Testis (tissue), 3 donors: ENCODE measurements around the gene EFNA2. TPM values are rescaled to one million over a fixed set of nuclear protein-coding genes. Genes with fewer than 3 reads are reported as not detected.

Experiments
- DNase-seq: peaks from one replicate; pipeline ENCODE4 v3.0.0-alpha.2; 2019
- H3K27ac ChIP-seq, 2 donors: fragments of 200-600 bp; sonication (generic); one replicate each; pipeline ENCODE4 v1.5.1; 2019
- H3K27me3 ChIP-seq: fragments of 200-600 bp; sonication (generic); one replicate; pipeline ENCODE4 v1.5.1; 2019
- H3K36me3 ChIP-seq: fragments of 200-600 bp; sonication (generic); one replicate; pipeline ENCODE4 v1.5.1; 2017; ENCODE audit warnings: low read depth; ENCODE audit errors: missing control alignments
- H3K4me1 ChIP-seq: fragments of 200-600 bp; sonication (generic); one replicate; pipeline ENCODE4 v1.5.1; 2019
- H3K4me3 ChIP-seq, 2 donors: fragments of 200-600 bp; sonication (generic); one replicate each; pipeline ENCODE4 v1.5.1; 2017 to 2019
- H3K9me3 ChIP-seq: fragments of 200-600 bp; sonication (generic); one replicate; pipeline ENCODE4 v1.5.1; 2017
- POLR2A ChIP-seq: fragments of 450-650 bp; IDR thresholded peaks from one replicate; pipeline ENCODE4 v1.6.1; 2017; ENCODE audit warnings: antibody characterized with exemption, mild to moderate bottlenecking, moderate library complexity
- WGBS, 2 donors: methylation state at CpG; one replicate each; pipeline ENCODE4 v1.1.5; 2018; 5-methylcytosine and 5-hydroxymethylcytosine counted together
- intact Hi-C: fragments of 100-400 bp; cut with DNase I; formaldehyde crosslinking; loops from one replicate; pipeline ENCODE4 v1.15.1; 2023; ENCODE audit warnings: low total_unique reads
- polyA plus RNA-seq: library from polyadenylated mRNA; stranded (reverse); fragments of 350-450 nt; fragmentation: Illumina TruSeq; extraction: RNeasy Lipid Tissue Mini Kit (QIAGEN cat#74804); gene quantifications from one replicate; pipeline ENCODE4 v1.2.3, GENCODE V29; 2014; ENCODE audit warnings: low read depth, low replicate concordance; ENCODE audit not compliant: insufficient read depth
- total RNA-seq, 2 donors: library from RNA; depleted of rRNA; stranded (reverse); fragments of >200 nt; gene quantifications; one replicate each; pipeline ENCODE4 v1.2.3, GENCODE V29; 2016
- TF ChIP-seq, protein P1 (sequence below), 3 experiments: fragments of 450-650 bp in 2 of 3; fragments of 200-600 bp in 1 of 3; sonication (generic) in 1 of 3; IDR thresholded peaks; one replicate each; pipeline ENCODE4 v1.5.1; 2016 to 2019; ENCODE audit warnings: antibody characterized with exemption in 3 of 3, mild to moderate bottlenecking in 2 of 3, moderate library complexity in 1 of 3

The EFNA2 gene
- total and polyA plus RNA-seq, 3 donors from 2014 or later = 0.61 to 2.9 (median 1.5) TPM

DNA sequence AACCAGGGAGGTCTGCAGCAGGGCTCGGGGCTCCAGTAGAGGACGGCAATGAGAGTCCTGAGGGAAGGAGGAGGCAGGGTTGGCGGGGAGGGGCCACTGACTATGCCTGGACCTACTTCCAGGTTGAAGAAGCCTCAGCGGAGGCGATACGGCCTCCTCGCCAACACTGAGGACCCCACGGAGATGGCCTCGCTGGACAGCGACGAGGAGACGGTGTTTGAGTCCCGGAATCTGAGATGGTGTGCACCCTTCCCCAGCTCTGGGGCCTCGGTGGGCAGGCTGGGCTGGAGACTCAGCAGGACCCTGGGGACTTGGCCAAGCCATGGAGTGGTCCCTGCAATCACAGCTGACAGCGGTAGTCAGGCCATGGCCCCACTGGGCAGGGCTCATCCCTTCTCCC is 8.6 kb upstream of the EFNA2 start:
- no peak for DNase-seq
- Histone ChIP-seq H3K36me3 (no peaks in the 10 kb centered on the region), H3K27ac (peak overlapping the region in 1 of 2 donors; percentile 93), H3K9me3 (no peaks in the 10 kb centered on the region), H3K27me3 (no peaks in the 10 kb centered on the region), H3K4me1 (peaks cover 36% of the 10 kb centered on the region), H3K4me3 (no peak overlapping the region)
- TF ChIP-seq, protein P1, sequence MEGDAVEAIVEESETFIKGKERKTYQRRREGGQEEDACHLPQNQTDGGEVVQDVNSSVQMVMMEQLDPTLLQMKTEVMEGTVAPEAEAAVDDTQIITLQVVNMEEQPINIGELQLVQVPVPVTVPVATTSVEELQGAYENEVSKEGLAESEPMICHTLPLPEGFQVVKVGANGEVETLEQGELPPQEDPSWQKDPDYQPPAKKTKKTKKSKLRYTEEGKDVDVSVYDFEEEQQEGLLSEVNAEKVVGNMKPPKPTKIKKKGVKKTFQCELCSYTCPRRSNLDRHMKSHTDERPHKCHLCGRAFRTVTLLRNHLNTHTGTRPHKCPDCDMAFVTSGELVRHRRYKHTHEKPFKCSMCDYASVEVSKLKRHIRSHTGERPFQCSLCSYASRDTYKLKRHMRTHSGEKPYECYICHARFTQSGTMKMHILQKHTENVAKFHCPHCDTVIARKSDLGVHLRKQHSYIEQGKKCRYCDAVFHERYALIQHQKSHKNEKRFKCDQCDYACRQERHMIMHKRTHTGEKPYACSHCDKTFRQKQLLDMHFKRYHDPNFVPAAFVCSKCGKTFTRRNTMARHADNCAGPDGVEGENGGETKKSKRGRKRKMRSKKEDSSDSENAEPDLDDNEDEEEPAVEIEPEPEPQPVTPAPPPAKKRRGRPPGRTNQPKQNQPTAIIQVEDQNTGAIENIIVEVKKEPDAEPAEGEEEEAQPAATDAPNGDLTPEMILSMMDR (IDR thresholded peaks at IDR 0.05) = no peak
- no peak for TF ChIP-seq POLR2A
- intact Hi-C loops = no loop called here
- WGBS, 2 donors = 56 to 70% methylated on average over 12 to 15 of the region's 15 CpGs

DNA sequence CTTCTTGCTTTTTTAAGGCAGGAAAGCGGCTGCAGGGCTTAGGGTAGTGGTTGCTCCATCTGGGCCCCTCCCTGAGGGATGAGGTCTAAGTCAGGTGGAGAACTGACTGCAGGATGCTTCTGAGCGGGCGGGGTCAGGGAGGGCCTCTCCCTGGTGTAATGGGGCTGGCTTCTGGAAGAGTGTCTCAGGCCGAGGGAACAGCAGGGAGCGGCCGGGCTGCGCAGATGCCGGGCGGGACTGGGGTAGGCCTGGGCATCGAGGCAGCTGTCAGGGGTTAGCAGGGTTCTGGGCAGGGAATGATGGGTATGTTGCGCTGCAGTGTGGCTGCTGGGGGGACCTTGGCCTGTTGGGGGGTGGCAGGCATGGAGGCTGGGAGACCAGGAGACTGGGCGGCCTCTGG is 7.6 kb upstream of the EFNA2 start:
- H3K27ac ChIP-seq = no peak overlapping the region
- H3K4me1 ChIP-seq = peaks cover 33% of the 10 kb centered on the region
- no peaks in the 10 kb centered on the region for H3K36me3 ChIP-seq
- no peaks in the 10 kb centered on the region for H3K9me3 ChIP-seq
- H3K4me3 ChIP-seq = no peak overlapping the region
- no peak for DNase-seq
- intact Hi-C loops = no loop called here
- no peaks in the 10 kb centered on the region for H3K27me3 ChIP-seq
- WGBS, 2 donors = 88 to 90% methylated on average over 12 of the region's 12 CpGs
- no peak for TF ChIP-seq POLR2A
- TF ChIP-seq, protein P1 (IDR thresholded peaks at IDR 0.05) = no peak

DNA sequence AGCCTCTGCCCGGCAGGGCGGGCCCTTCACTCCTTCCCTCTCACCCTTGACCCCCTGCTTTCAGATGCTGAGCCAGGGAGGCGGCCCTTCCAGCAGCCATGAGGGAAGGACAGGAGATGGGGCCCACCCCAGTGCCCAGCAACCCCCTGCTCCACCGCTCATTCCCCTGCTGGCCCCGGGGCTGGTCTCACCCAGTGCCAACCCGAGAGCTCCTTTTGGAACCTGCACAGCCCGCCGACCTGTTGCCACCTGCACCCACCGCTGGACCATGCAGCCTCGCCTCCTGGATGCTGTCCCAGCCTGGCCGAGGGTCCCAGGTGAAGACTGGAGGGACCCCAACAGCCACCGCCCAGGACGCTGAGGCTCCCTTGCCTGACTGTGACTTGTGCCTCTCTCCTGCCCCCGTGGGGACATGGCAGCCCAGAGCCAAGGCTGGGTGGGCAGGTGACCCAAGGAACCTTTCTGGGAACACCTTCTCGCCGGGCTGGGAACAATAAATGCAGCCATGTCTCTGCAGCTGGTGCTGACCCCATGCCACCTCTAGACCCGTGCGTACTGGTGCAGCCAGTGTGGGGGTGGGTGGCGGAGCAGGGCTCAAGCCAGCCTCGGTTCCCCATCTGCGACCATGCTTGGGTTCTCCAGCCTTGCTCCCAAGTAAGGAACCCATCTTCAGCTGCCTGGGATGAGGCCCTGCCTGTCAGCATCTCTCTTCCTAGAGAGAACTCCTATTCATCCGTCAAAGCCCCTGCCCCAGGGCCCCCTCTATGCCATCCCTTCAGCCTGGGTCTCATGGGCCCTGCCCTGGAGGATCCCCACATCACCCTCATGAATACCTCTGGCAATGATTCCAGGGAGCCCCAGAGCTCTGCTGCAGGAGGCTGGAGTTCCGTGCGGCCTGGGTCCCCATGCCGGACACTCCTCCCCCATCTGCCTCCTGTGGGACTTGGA is 6.7 kb upstream of the EFNA2 start:
- H3K27ac ChIP-seq = no peak overlapping the region
- 79 to 91% methylated on average over 6 to 22 of the region's 25 CpGs for WGBS, 2 donors
- no peak for TF ChIP-seq POLR2A
- TF ChIP-seq, protein P1 (IDR thresholded peaks at IDR 0.05) = no peak
- intact Hi-C loops = no loop called here
- H3K27me3 ChIP-seq = no peaks in the 10 kb centered on the region
- no peak overlapping the region for H3K4me3 ChIP-seq
- H3K4me1 ChIP-seq = peaks cover 33% of the 10 kb centered on the region
- no peak for DNase-seq
- no peaks in the 10 kb centered on the region for H3K9me3 ChIP-seq
- H3K36me3 ChIP-seq = no peaks in the 10 kb centered on the region

DNA sequence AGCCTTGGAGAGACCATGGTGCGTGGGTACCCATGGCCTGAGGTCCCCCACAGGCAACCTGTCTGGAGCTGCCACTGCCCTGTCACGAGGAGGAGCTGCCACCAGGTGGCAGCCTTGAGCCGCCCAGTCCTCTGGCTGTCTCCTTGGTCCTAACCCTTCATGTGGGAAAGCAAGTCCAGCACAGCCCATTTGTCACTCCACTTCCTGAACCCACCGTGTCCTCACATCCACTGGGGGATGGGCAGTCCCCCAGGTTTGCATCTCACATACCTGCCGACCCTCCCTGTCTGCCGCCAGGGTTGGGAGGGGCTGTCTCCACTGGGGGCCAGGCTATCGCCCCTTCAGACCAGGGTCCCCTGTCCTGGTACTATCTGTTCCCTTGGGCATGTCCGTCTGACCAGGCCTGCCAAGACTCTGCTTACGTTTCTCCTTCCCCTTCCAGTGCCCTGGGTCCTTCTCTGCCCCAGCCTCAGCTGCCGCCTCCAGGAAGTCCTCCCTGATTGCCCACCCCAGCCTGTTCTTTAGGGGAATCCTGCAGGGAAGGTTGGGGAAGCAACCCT is 5.8 kb upstream of the EFNA2 start:
- Histone ChIP-seq H3K36me3 (no peaks in the 10 kb centered on the region), H3K9me3 (no peaks in the 10 kb centered on the region), H3K4me3 (no peak overlapping the region), H3K27ac (no peak overlapping the region), H3K4me1 (peaks cover 26% of the 10 kb centered on the region), H3K27me3 (no peaks in the 10 kb centered on the region)
- 33 to 55% methylated on average over 7 to 10 of the region's 10 CpGs for WGBS, 2 donors
- peak; percentile 82 for DNase-seq
- no peak for TF ChIP-seq POLR2A
- TF ChIP-seq, protein P1 (IDR thresholded peaks at IDR 0.05) = peak; percentile 87 to 92 (median 91)
- intact Hi-C loops = no loop called here
